Lower lobe of right lung (tissue), 2 donors: ENCODE results near the gene GMPR. TPM values are rescaled to one million over a fixed set of nuclear protein-coding genes. Genes with fewer than 3 reads are reported as not detected.

ENCODE experiments used
- ATAC-seq, 2 donors: fragments of 200-7000 bp; cut with Tn5 transposase; one replicate each; pipeline ENCODE4 v1.9.1; 2020 to 2022; ENCODE audit warnings: mild to moderate bottlenecking in 2 of 2, moderate library complexity in 2 of 2
- DNase-seq: peaks from one replicate; pipeline ENCODE4 v3.0.0-alpha.2; 2020
- H3K27ac ChIP-seq: fragments of 200-600 bp; one replicate; pipeline ENCODE4 v1.8.0; 2022
- H3K27me3 ChIP-seq: fragments of 200-600 bp; one replicate; pipeline ENCODE4 v1.8.0; 2022; ENCODE audit warnings: low read depth
- H3K36me3 ChIP-seq: fragments of 200-600 bp; one replicate; pipeline ENCODE4 v1.8.0; 2022; ENCODE audit warnings: mild to moderate bottlenecking
- H3K4me1 ChIP-seq: fragments of 200-600 bp; one replicate; pipeline ENCODE4 v1.8.0; 2022
- H3K4me3 ChIP-seq: fragments of 200-600 bp; one replicate; pipeline ENCODE4 v1.8.0; 2022; ENCODE audit warnings: mild to moderate bottlenecking
- H3K9me3 ChIP-seq: fragments of 200-600 bp; one replicate; pipeline ENCODE4 v1.8.0; 2022
- intact Hi-C: fragments of 100-400 bp; cut with DNase I; formaldehyde crosslinking; loops from one replicate; pipeline ENCODE4 v1.11.0; 2022
- total RNA-seq: library from RNA; stranded (reverse); fragmentation: NEBNext Ultra II Directional; extraction: Animal tissue kit (Norgen Biotek cat#: 25700); gene quantifications from one replicate; pipeline ENCODE4 v1.2.1, GENCODE V29; 2021
- TF ChIP-seq, protein P1 (sequence below): fragments of 200-600 bp; IDR thresholded peaks from one replicate; pipeline ENCODE4 v1.8.0; 2022; ENCODE audit warnings: antibody characterized with exemption, mild to moderate bottlenecking
- donor health status: DM: no; HTN: yes; CAD: no; lungs with severe emphysema.

Gene GMPR
- total RNA-seq, 1 donor from 2014 or later, result 22.5 TPM

DNA sequence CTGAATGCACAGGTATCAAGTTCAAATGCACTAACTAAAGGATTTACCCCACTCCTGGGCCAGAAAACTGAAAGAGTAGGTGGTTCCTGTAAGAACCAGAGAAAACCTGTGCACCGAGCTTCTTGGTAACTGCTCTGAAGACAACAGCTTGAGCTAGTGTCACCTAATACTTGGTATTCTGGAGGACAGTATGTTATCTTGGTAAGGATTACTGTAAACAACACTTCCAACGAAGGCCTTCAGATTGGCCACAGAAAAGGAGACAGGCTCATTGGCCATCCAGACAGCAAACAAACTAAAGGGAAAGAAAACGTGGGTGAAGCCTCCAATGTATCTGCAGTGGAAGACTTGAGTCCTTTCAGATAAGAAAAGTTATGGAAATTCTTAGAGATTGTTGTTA is 61.5 kb downstream of the GMPR start:
- H3K27me3 ChIP-seq, result no peaks in the 10 kb centered on the region
- ATAC-seq (no peak), DNase-seq (no peak)
- no peaks in the 10 kb centered on the region for H3K9me3 ChIP-seq
- H3K27ac ChIP-seq, result no peak overlapping the region
- no peaks in the 10 kb centered on the region for H3K4me1 ChIP-seq
- intact Hi-C loops, result no loop called here
- peaks cover 25% of the 10 kb centered on the region for H3K36me3 ChIP-seq
- TF ChIP-seq, protein P1, sequence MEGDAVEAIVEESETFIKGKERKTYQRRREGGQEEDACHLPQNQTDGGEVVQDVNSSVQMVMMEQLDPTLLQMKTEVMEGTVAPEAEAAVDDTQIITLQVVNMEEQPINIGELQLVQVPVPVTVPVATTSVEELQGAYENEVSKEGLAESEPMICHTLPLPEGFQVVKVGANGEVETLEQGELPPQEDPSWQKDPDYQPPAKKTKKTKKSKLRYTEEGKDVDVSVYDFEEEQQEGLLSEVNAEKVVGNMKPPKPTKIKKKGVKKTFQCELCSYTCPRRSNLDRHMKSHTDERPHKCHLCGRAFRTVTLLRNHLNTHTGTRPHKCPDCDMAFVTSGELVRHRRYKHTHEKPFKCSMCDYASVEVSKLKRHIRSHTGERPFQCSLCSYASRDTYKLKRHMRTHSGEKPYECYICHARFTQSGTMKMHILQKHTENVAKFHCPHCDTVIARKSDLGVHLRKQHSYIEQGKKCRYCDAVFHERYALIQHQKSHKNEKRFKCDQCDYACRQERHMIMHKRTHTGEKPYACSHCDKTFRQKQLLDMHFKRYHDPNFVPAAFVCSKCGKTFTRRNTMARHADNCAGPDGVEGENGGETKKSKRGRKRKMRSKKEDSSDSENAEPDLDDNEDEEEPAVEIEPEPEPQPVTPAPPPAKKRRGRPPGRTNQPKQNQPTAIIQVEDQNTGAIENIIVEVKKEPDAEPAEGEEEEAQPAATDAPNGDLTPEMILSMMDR, result no peak
- no peak overlapping the region for H3K4me3 ChIP-seq

DNA sequence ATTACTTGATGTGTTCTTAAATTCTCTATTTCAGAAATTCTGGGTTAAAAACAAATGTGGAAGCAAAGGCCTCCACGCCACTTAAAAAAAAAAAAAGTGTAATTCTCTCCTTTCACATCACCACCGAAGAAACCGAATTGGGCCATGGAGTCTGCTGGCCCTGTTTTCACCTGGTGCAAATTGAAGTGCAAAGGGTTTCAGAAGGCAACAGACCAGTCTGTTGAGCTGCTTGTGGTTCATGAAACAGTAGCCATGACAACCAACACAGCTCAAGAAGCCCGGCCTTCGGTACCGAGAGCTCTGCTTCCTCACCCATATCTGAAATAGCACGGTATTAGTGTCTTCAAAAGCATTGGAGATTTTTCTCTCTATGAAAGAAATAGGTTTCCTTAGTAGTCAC is 63.1 kb downstream of the GMPR start:
- TF ChIP-seq, protein P1, result no peak
- no peaks in the 10 kb centered on the region for H3K9me3 ChIP-seq
- no peak overlapping the region for H3K27ac ChIP-seq
- no peak for ATAC-seq
- peaks cover 20% of the 10 kb centered on the region for H3K36me3 ChIP-seq
- intact Hi-C loops, result no loop called here
- no peak overlapping the region for H3K4me3 ChIP-seq
- no peaks in the 10 kb centered on the region for H3K4me1 ChIP-seq
- DNase-seq, result no peak
- no peaks in the 10 kb centered on the region for H3K27me3 ChIP-seq

DNA sequence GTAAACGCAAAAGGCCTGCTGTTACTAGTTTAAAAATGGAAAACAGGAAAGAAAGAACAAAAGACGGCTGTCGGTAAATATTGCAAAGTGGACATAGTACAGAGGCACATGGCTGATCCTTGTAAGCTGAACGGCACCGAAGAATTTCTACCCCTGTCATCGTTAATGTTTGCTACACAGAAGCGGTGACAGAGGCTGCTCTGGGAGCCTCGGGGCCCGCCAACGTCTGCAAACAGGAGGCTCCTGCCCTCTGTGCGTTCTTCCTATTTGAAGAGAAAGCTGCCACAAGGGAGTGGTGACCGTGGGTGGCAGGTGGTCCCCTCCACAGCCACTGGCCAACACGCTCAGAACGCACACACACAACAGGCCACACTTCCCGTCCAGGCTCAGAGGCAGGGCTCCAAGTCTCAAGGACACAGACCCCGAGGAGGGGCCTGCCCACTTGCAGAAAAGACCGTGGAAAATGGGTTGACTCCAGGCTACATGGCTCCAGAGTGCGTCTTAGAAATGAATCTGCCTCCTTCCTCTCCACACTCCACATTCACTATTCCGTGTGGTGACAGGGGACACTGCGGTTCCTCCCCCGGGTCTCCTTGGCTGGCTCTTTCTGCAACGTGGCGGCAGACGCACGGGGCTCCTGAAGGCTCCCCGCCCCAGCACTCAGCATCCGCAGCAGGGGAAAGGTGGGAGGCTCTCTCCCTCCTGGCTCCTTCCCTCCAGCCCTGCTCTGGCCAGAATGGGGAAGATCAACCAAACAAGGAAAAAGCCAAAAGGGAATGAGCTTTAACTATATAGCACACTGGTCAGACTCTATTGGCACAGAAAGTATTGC is 64.5 kb downstream of the GMPR start:
- Histone ChIP-seq H3K4me3 (no peak overlapping the region), H3K4me1 (no peaks in the 10 kb centered on the region), H3K27ac (no peak overlapping the region), H3K36me3 (peaks cover 26% of the 10 kb centered on the region), H3K9me3 (no peaks in the 10 kb centered on the region), H3K27me3 (no peaks in the 10 kb centered on the region)
- TF ChIP-seq, protein P1, result no peak
- intact Hi-C loops, result no loop called here
- DNase-seq (no peak), ATAC-seq (peak in 1 of 2 donors; percentile 30)

DNA sequence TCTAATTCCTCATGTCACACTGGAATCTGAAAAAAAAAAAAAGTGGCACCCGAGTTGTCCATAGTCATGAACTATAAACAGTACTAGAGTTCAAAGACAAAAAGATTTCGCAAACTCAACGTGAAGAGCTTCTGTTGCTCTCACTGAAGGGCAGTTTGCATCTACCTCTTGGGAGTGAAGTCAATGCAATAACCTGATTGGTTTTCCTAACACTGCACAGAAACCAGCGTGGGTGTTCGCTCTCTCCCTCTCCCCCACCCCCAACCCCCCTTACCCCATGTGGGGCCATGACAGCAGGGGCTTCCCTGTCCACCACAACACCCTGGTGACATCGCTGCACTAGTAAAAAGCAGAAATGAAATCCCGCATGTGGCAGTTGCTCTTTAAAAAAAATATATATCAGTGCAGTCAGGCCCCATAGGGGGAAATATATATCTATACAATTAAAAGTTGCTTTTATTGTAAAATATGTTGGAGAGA is 66.9 kb downstream of the GMPR start:
- Histone ChIP-seq H3K4me1 (no peaks in the 10 kb centered on the region), H3K4me3 (no peak overlapping the region), H3K36me3 (peaks cover 21% of the 10 kb centered on the region), H3K27ac (no peak overlapping the region), H3K27me3 (no peaks in the 10 kb centered on the region), H3K9me3 (no peaks in the 10 kb centered on the region)
- DNase-seq (no peak), ATAC-seq (peak in 1 of 2 donors; percentile 25)
- intact Hi-C loops, result no loop called here
- TF ChIP-seq, protein P1, result no peak

DNA sequence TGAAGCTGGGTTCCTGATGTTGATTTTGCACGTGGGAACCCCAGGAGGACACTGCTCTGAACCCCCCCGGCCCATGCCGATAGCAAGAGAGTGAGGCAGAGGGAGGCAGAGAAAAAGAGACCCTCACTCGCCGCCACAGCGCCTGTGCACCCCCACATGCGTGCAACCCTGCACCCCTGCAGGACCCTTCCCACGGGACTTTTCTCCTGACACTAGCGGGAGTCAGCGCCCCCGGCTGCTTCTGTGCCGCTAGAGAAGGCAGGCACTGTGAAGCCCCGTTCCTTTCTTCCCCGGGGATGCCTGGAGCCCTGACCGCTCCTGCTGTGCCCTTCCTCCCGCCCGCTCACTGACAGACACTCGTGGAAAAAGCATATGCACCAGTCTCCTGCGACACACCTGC is 67.4 kb downstream of the GMPR start:
- ATAC-seq (no peak), DNase-seq (no peak)
- H3K4me1 ChIP-seq, result no peaks in the 10 kb centered on the region
- no peaks in the 10 kb centered on the region for H3K27me3 ChIP-seq
- H3K36me3 ChIP-seq, result peaks cover 21% of the 10 kb centered on the region
- TF ChIP-seq, protein P1, result no peak
- no peaks in the 10 kb centered on the region for H3K9me3 ChIP-seq
- H3K27ac ChIP-seq, result no peak overlapping the region
- intact Hi-C loops, result no loop called here
- no peak overlapping the region for H3K4me3 ChIP-seq
